ENCODE results near the gene GLCCI1.

GLCCI1 gene

GRCh38 chr7:7923818-7924217 lies 44.8 kb upstream of the GLCCI1 start:
- TF ChIP-seq CTCF (IDR thresholded peaks at IDR 0.05; ENCODE audit: borderline replicate concordance, insufficient read depth, low read depth, low read length): no peak
- no peak overlapping the region for H3K4me3 ChIP-seq (ENCODE audit: low read depth, low read length)

DNA sequence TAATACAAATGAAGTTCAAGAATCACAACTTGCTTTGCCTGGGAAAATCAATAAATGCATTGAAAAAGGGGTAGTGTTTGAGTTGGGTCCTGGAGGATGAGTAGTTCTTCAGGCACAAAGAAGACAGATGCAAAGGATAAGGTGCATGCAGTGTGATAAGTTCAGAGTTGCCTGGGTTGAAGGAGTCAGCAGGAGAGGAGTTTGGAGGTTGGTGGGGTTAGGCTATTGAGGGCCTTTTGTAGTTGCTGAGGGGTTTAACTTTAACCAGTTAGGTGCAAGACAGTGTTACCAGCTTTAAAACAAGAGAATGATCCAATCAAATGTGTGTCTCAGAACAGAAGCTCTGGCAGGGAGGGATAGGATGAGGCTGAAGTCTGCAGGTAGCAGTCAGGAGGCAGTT lies 44.3 kb upstream of the GLCCI1 start:
- H3K4me3 ChIP-seq (ENCODE audit: low read depth, low read length): no peak overlapping the region
- TF ChIP-seq CTCF (IDR thresholded peaks at IDR 0.05; ENCODE audit: borderline replicate concordance, insufficient read depth, low read depth, low read length): no peak

- no peak overlapping the region for H3K4me3 ChIP-seq (ENCODE audit: low read depth, low read length)
- no peak for TF ChIP-seq CTCF (IDR thresholded peaks at IDR 0.05; ENCODE audit: borderline replicate concordance, insufficient read depth, low read depth, low read length)
These were observed 37.0 kb upstream of the GLCCI1 start for GRCh38 chr7:7931626-7932025.

DNA sequence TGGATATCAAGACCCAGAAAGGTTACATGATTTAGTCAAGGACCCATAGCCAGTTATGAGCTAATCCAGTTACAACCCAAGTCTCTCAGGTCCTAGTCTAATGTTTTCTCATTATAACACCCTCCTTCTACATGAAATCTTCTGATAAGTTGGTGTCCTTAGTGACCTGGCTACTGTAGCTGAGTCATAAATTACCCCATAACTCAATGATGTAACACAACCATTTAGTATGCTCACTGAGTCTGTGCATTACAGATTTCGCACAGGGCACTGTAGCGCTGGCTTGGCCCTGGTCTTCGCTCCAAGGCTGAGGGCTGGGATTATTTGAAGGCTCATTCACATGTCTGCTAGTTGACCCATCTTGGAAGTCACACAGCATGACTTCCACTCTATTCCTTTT lies 36.0 kb upstream of the GLCCI1 start:
- no peak for TF ChIP-seq CTCF (IDR thresholded peaks at IDR 0.05; ENCODE audit: borderline replicate concordance, insufficient read depth, low read depth, low read length)
- H3K4me3 ChIP-seq (ENCODE audit: low read depth, low read length): no peak overlapping the region

DNA sequence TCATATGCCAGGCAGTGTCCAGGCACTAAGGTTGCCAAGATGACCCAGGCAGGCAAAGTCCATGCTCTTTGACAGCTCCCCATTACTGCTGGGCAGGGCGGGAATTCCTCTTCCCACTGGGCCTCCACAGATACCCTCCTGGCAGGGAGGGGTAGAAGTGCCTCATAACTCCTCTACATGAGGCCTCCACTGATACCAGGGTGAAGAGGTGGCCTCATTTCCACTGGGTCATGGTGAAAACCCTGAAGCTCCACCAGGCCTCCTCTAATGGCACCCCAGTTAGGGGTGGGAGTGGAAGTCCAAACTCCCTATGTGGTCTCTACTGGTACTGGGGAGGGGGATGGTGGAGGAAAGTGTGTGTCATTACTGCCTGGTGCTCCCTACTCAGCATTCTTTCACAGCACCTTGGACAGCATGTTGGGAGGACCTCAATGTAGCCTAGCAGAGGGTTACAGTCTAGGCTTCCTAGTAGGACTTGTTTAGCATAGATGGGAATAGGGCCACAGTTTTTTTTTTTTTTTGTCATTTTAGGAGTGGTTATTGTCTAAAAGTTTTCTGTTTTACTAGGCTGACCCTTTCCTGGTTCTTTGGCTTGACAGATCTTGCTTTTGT lies 34.6 kb upstream of the GLCCI1 start:
- no peak overlapping the region for H3K4me3 ChIP-seq (ENCODE audit: low read depth, low read length)
- no peak for TF ChIP-seq CTCF (IDR thresholded peaks at IDR 0.05; ENCODE audit: borderline replicate concordance, insufficient read depth, low read depth, low read length)

DNA sequence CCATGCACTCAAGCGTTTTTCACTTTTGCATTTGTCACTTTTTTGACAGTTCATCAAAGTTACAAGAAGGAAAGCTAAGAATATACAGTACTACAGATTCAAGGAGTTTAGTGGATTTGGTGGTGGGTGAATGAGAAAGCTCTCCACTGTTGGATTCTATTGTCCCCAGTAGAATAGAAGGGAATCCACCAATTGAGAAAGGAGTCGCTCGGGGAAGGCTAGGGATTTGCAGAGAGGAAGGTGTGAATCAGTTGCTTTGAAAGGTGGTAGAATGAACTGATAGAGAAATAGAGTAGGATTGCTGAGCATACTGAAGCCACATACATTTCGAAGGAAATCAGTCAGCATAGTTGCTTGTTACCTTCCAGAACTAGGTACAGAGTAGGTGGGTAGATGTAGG lies 33.7 kb upstream of the GLCCI1 start:
- TF ChIP-seq CTCF (IDR thresholded peaks at IDR 0.05; ENCODE audit: borderline replicate concordance, insufficient read depth, low read depth, low read length): no peak
- no peak overlapping the region for H3K4me3 ChIP-seq (ENCODE audit: low read depth, low read length)

- no peak overlapping the region for H3K4me3 ChIP-seq (ENCODE audit: low read depth, low read length)
- no peak for TF ChIP-seq CTCF (IDR thresholded peaks at IDR 0.05; ENCODE audit: borderline replicate concordance, insufficient read depth, low read depth, low read length)
These were observed 30.1 kb upstream of the GLCCI1 start for GRCh38 chr7:7938471-7938870.
